22Rv1 (cell line): Measurements from ENCODE around the gene DMD.

ENCODE experiments used
- ZFX ChIP-seq: fragments of 450-650 bp; IDR thresholded peaks from 2 replicates; pipeline ENCODE4 v1.6.1; 2017; ENCODE audit warnings: antibody characterized with exemption, borderline replicate concordance
- TF ChIP-seq, protein P1 (sequence below): fragments of 450-650 bp; IDR thresholded peaks from 2 replicates; pipeline ENCODE4 v1.5.1; 2017; ENCODE audit warnings: mild to moderate bottlenecking

DNA sequence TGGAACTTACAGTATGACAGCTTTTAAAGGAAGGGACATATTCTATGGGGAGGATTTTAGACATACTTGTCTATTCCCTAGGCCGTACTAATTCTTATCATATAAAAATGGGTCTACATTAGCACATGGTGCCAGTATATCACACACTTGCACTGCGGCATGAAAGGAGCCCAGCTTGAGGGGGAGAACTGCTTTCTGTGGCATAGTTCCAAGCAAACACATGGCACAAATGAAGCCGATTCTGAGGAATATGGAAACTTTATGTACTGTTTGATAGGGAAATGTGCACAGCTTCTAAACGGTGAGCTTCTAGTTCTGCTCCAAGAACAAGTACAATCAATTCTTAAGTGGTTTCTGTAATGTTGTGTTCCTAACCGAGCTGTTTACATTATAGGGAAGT lies 1463.9 kb downstream of the DMD start:
- TF ChIP-seq, protein P1, sequence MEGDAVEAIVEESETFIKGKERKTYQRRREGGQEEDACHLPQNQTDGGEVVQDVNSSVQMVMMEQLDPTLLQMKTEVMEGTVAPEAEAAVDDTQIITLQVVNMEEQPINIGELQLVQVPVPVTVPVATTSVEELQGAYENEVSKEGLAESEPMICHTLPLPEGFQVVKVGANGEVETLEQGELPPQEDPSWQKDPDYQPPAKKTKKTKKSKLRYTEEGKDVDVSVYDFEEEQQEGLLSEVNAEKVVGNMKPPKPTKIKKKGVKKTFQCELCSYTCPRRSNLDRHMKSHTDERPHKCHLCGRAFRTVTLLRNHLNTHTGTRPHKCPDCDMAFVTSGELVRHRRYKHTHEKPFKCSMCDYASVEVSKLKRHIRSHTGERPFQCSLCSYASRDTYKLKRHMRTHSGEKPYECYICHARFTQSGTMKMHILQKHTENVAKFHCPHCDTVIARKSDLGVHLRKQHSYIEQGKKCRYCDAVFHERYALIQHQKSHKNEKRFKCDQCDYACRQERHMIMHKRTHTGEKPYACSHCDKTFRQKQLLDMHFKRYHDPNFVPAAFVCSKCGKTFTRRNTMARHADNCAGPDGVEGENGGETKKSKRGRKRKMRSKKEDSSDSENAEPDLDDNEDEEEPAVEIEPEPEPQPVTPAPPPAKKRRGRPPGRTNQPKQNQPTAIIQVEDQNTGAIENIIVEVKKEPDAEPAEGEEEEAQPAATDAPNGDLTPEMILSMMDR = no peak
- no peak for TF ChIP-seq ZFX
